NB4 (cell line): ENCODE measurements around the gene KAT2B.

Experiments used
- TF ChIP-seq, protein P1 (sequence below): IDR thresholded peaks from 2 replicates; pipeline ENCODE4 v1.6.1; 2011; ENCODE audit warnings: low read depth, low read length
- TF ChIP-seq, protein P2 (sequence below): IDR thresholded peaks from one replicate; pipeline ENCODE4 v1.5.1; 2012; ENCODE audit warnings: low read depth, low read length

DNA sequence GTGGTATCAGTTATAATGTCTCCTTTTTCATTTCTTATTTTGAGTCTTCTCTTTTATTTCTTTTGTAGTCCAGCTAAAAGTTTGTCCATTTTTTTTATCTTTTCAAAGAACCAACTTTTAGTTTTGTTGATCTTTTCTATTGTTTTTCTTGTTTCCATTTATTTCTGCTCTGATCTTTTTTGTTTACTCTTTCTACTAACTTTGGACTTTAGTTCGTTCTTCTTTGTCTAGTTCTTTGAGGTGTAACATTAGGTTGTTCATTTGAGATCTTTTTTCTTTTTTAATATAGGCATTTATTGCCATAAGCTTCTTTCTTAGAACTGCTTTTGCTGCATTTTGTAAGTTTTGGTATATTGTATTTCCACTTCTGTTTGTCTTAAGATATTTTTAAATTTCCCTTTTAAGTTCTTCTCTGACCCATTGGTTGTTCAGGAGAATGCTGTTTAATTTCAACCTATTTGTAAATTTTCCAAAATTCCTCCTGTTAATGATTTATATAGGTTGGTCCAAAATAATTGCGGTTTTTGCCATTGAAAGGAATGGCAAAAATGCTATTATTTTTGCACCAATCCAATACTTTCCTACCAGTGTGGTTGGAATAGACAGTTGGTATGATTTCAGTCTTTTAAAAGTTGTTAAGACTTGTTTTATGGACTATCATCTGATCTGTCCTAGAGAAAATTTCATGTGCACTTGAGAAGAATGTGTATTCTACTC is 51.2 kb downstream of the KAT2B start:
- TF ChIP-seq, protein P1, sequence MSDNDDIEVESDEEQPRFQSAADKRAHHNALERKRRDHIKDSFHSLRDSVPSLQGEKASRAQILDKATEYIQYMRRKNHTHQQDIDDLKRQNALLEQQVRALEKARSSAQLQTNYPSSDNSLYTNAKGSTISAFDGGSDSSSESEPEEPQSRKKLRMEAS, result no peak
- TF ChIP-seq, protein P2, sequence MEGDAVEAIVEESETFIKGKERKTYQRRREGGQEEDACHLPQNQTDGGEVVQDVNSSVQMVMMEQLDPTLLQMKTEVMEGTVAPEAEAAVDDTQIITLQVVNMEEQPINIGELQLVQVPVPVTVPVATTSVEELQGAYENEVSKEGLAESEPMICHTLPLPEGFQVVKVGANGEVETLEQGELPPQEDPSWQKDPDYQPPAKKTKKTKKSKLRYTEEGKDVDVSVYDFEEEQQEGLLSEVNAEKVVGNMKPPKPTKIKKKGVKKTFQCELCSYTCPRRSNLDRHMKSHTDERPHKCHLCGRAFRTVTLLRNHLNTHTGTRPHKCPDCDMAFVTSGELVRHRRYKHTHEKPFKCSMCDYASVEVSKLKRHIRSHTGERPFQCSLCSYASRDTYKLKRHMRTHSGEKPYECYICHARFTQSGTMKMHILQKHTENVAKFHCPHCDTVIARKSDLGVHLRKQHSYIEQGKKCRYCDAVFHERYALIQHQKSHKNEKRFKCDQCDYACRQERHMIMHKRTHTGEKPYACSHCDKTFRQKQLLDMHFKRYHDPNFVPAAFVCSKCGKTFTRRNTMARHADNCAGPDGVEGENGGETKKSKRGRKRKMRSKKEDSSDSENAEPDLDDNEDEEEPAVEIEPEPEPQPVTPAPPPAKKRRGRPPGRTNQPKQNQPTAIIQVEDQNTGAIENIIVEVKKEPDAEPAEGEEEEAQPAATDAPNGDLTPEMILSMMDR, result no peak
